Mucosa of descending colon (tissue), 3 donors: ENCODE results near the gene SMARCD3. TPM values are rescaled to one million over a fixed set of nuclear protein-coding genes. Genes with fewer than 3 reads are reported as not detected.
A peak's percentile ranks its signal among the peaks of the same experiment; 100 is the strongest.

Experiments used
- ATAC-seq: fragments of 200-7000 bp; cut with Tn5 transposase; one replicate; pipeline ENCODE4 v1.9.1; 2020; ENCODE audit warnings: mild to moderate bottlenecking, moderate library complexity
- DNase-seq, 3 donors: peaks; one replicate each; pipeline ENCODE4 v3.0.0-alpha.2; 2020
- H3K36me3 ChIP-seq: fragments of 200-600 bp; one replicate; pipeline ENCODE4 v1.8.0; 2021; ENCODE audit warnings: low read depth, mild to moderate bottlenecking
- H3K4me1 ChIP-seq: fragments of 200-600 bp; one replicate; pipeline ENCODE4 v1.8.0; 2021; ENCODE audit warnings: low read depth, mild to moderate bottlenecking
- H3K4me3 ChIP-seq: fragments of 200-600 bp; one replicate; pipeline ENCODE4 v1.8.0; 2021; ENCODE audit warnings: mild to moderate bottlenecking
- H3K9me3 ChIP-seq: fragments of 200-600 bp; one replicate; pipeline ENCODE4 v1.8.0; 2021; ENCODE audit warnings: mild to moderate bottlenecking
- CTCF ChIP-seq: fragments of 200-600 bp; IDR thresholded peaks from one replicate; pipeline ENCODE4 v1.8.0; 2022; ENCODE audit warnings: antibody characterized with exemption, mild to moderate bottlenecking
- intact Hi-C, 2 donors: fragments of 100-400 bp; cut with DNase I in 1 of 2; cut with micrococcal nuclease in 1 of 2; formaldehyde crosslinking; loops; one replicate each; pipeline versions ENCODE4 v1.11.0 to v1.11.1; 2022; cut with DNase I, micrococcal nuclease
- total RNA-seq, 3 donors: library from RNA; stranded (reverse); fragmentation: NEBNext Ultra II Directional in 2 of 3; extraction: Animal tissue kit (Norgen Biotek cat#: 25700) in 2 of 3; gene quantifications; one replicate each; pipeline versions ENCODE4 v1.2.1 to v1.2.4, GENCODE V29; 2021 to 2023
- donor health status: DM: no; HTN: no; CAD: no; lungs with moderate emphysema.
- donor health status: DM: no; HTN: no; CAD: no.
- donor health status: DM: no; HTN: yes; CAD: no.

Gene SMARCD3
- total RNA-seq, 3 donors from 2014 or later, result 5.1 to 44.3 (median 10.0) TPM

GRCh38 chr7:151250181-151251132 lies 2.0 kb upstream of the SMARCD3 start:
- intact Hi-C loops, result no loop called here
- Histone ChIP-seq H3K4me1 (peaks cover 20% of the 10 kb centered on the region), H3K4me3 (no peak overlapping the region), H3K9me3 (no peaks in the 10 kb centered on the region), H3K36me3 (no peaks in the 10 kb centered on the region)
- peak in 1 of 3 donors; percentile 25 for DNase-seq
- ATAC-seq, result no peak
- no peak for TF ChIP-seq CTCF

GRCh38 chr7:151249732-151250072 lies 1.2 kb upstream of the SMARCD3 start:
- intact Hi-C loops, result no loop called here
- H3K9me3 ChIP-seq, result no peaks in the 10 kb centered on the region
- no peak for TF ChIP-seq CTCF
- DNase-seq (peak; percentile 45 to 55 (median 52)), ATAC-seq (peak; percentile 19)
- no peaks in the 10 kb centered on the region for H3K36me3 ChIP-seq
- peaks cover 27% of the 10 kb centered on the region for H3K4me1 ChIP-seq
- no peak overlapping the region for H3K4me3 ChIP-seq

GRCh38 chr7:151249034-151249731 lies 689 bp upstream of the SMARCD3 start:
- DNase-seq (peak; percentile 56 to 75 (median 71)), ATAC-seq (peak; percentile 56)
- no peak for TF ChIP-seq CTCF
- Histone ChIP-seq H3K36me3 (no peaks in the 10 kb centered on the region), H3K4me3 (no peak overlapping the region), H3K4me1 (peaks cover 27% of the 10 kb centered on the region), H3K9me3 (no peaks in the 10 kb centered on the region)
- intact Hi-C loops, result no loop called here

GRCh38 chr7:151247611-151248345 lies 716 bp downstream of the SMARCD3 start:
- H3K9me3 ChIP-seq, result no peaks in the 10 kb centered on the region
- no peaks in the 10 kb centered on the region for H3K36me3 ChIP-seq
- no peak for ATAC-seq
- peaks cover 32% of the 10 kb centered on the region for H3K4me1 ChIP-seq
- DNase-seq, result no peak
- no peak for TF ChIP-seq CTCF
- H3K4me3 ChIP-seq, result no peak overlapping the region
- intact Hi-C loops, result no loop called here

- DNase-seq (no peak), ATAC-seq (no peak)
- intact Hi-C loops, result no loop called here
- no peak for TF ChIP-seq CTCF
- Histone ChIP-seq H3K4me1 (peaks cover 32% of the 10 kb centered on the region), H3K36me3 (no peaks in the 10 kb centered on the region), H3K9me3 (no peaks in the 10 kb centered on the region), H3K4me3 (no peak overlapping the region)
Observed at GRCh38 chr7:151246851-151247580, 1.5 kb downstream of the SMARCD3 start.
